A673 (cell line): ENCODE data around the gene FCHSD1. TPM values are rescaled to one million over a fixed set of nuclear protein-coding genes. Genes with fewer than 3 reads are reported as not detected.

Source experiments
- BruUV-seq: library from RNA; stranded (reverse); fragments of 400-500 nt; replicated peaks from 2 replicates; lab custom pipeline; 2021; lab: Mats Ljungman, UMichigan
- CTCF ChIA-PET: fragments of 300-600 bp; sonication (Branson Sonifier 250); formaldehyde crosslinking; loops from one replicate; lab custom pipeline; 2022; ENCODE audit warnings: antibody characterized with exemption; lab: Charles Lee
- POLR2A ChIA-PET: fragments of 300-600 bp; sonication (Branson Sonifier 250); formaldehyde crosslinking; loops from one replicate; lab custom pipeline; 2022; ENCODE audit warnings: antibody characterized with exemption; ENCODE audit not compliant: low non-redundant PET; lab: Charles Lee
- DNase-seq: peaks from one replicate; pipeline ENCODE4 v3.0.0-alpha.2; 2015; ENCODE audit warnings: low spot score
- H3K27ac ChIP-seq: fragments of 200-600 bp; sonication (generic); 2 replicates; pipeline ENCODE4 v1.5.1; 2016; ENCODE audit warnings: mixed run types, low read depth, mild to moderate bottlenecking, mixed read lengths, antibody characterized with exemption, low read length; ENCODE audit not compliant: poor library complexity, severe bottlenecking
- H3K27me3 ChIP-seq: fragments of 200-600 bp; sonication (generic); replicated peaks from 2 replicates; pipeline ENCODE4 v1.6.1; 2017; ENCODE audit warnings: mixed run types, low read depth, mild to moderate bottlenecking, mixed read lengths, antibody characterized with exemption, low read length; ENCODE audit not compliant: insufficient read depth, poor library complexity
- H3K36me3 ChIP-seq: fragments of 200-600 bp; sonication (generic); 2 replicates; pipeline ENCODE4 v1.6.1; 2016; ENCODE audit warnings: mixed run types, mild to moderate bottlenecking, mixed read lengths, antibody characterized with exemption, low read length; ENCODE audit not compliant: insufficient read depth, poor library complexity, severe bottlenecking
- H3K4me1 ChIP-seq: fragments of 200-600 bp; sonication (generic); 2 replicates; pipeline ENCODE4 v1.6.1; 2017; ENCODE audit warnings: mixed run types, mild to moderate bottlenecking, mixed read lengths, antibody characterized with exemption, low read length; ENCODE audit not compliant: insufficient read depth, poor library complexity, severe bottlenecking
- H3K4me3 ChIP-seq: fragments of 200-600 bp; sonication (generic); 2 replicates; pipeline ENCODE4 v1.5.1; 2016; ENCODE audit warnings: low read depth, mixed run types, mild to moderate bottlenecking, mixed read lengths, low read length; ENCODE audit not compliant: poor library complexity, severe bottlenecking
- H3K9me3 ChIP-seq: fragments of 200-600 bp; sonication (generic); 2 replicates; pipeline ENCODE4 v1.6.1; 2016; ENCODE audit warnings: mixed run types, low read depth, mild to moderate bottlenecking, mixed read lengths, antibody characterized with exemption, low read length; ENCODE audit not compliant: poor library complexity, severe bottlenecking
- EZH2 ChIP-seq: fragments of 200-600 bp; sonication (generic); IDR thresholded peaks from 2 replicates; pipeline ENCODE4 v1.6.1; 2017; ENCODE audit warnings: borderline replicate concordance, low read depth, mild to moderate bottlenecking, mixed read lengths, antibody characterized with exemption, low read length; ENCODE audit not compliant: poor library complexity, severe bottlenecking
- intact Hi-C: fragments of 100-400 bp; cut with micrococcal nuclease; formaldehyde crosslinking; loops from one replicate; pipeline ENCODE4 v1.10.0; 2022; ENCODE audit not compliant: unreplicated experiment
- total RNA-seq: library from RNA; stranded (reverse); gene quantifications from 2 replicates; pipeline ENCODE4 v1.2.3, GENCODE V29; 2021
- TF ChIP-seq, protein P1 (sequence below): fragments of 300-800, 200-600 bp; sonication (generic); conservative IDR thresholded peaks from 2 replicates; pipeline ENCODE4 v1.5.1; 2017; ENCODE audit warnings: low read depth, mild to moderate bottlenecking, antibody characterized with exemption, low read length, moderate library complexity, mixed read lengths

FCHSD1 gene
- total RNA-seq, 1 experiment from 2014 or later: 2.3 TPM

- intact Hi-C loops: no loop called here
- ChIA-PET CTCF (interaction anchor here (0.6 kb wide), 1 partner anchor 35 kb away, joined by 3 read pairs; no protein-coding TSS in a partner anchor), POLR2A (no interaction called here)
- no peak overlapping the region for H3K27ac ChIP-seq
- no peak for TF ChIP-seq EZH2
- TF ChIP-seq, protein P1, sequence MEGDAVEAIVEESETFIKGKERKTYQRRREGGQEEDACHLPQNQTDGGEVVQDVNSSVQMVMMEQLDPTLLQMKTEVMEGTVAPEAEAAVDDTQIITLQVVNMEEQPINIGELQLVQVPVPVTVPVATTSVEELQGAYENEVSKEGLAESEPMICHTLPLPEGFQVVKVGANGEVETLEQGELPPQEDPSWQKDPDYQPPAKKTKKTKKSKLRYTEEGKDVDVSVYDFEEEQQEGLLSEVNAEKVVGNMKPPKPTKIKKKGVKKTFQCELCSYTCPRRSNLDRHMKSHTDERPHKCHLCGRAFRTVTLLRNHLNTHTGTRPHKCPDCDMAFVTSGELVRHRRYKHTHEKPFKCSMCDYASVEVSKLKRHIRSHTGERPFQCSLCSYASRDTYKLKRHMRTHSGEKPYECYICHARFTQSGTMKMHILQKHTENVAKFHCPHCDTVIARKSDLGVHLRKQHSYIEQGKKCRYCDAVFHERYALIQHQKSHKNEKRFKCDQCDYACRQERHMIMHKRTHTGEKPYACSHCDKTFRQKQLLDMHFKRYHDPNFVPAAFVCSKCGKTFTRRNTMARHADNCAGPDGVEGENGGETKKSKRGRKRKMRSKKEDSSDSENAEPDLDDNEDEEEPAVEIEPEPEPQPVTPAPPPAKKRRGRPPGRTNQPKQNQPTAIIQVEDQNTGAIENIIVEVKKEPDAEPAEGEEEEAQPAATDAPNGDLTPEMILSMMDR: no peak
- BruUV-seq: no TSS peak
- H3K36me3 ChIP-seq: no peaks in the 10 kb centered on the region
- H3K27me3 ChIP-seq: no peaks in the 10 kb centered on the region
- no peaks in the 10 kb centered on the region for H3K4me1 ChIP-seq
- H3K9me3 ChIP-seq: no peaks in the 10 kb centered on the region
- DNase-seq: no peak
- H3K4me3 ChIP-seq: no peak overlapping the region
Observed at GRCh38 chr5:141657937-141658545, 6.8 kb upstream of the FCHSD1 start.

DNA sequence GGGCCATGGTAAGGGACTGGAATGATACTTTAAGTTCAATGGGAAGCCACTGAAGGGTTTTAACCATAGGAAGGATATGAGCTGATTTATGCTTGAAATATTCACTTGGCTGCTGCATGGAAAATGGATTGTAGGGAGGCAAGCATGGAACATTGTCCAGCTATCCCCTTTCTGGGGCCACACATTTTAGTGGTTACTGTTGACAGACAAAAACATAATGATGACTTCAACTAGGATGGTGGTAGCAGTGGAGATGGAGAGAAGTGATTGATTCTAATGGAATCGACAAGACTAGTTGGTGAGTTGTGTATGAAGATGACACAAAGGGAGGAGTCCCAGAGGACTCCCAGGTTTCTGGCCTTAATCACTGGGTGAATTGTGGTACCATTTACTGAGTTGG, 6.2 kb upstream of the FCHSD1 start:
- POLR2A ChIA-PET: no interaction called here
- Histone ChIP-seq H3K9me3 (no peaks in the 10 kb centered on the region), H3K27ac (no peak overlapping the region), H3K4me1 (no peaks in the 10 kb centered on the region), H3K36me3 (no peaks in the 10 kb centered on the region), H3K4me3 (no peak overlapping the region), H3K27me3 (no peaks in the 10 kb centered on the region)
- no peak for TF ChIP-seq EZH2
- TF ChIP-seq, protein P1: no peak
- BruUV-seq: no TSS peak
- CTCF ChIA-PET: interaction anchor here (0.6 kb wide), 1 partner anchor 36 kb away, joined by 3 read pairs; no protein-coding TSS in a partner anchor
- intact Hi-C loops: no loop called here
- no peak for DNase-seq

- ChIA-PET CTCF (no interaction called here), POLR2A (no interaction called here)
- Histone ChIP-seq H3K27me3 (no peaks in the 10 kb centered on the region), H3K4me3 (no peak overlapping the region), H3K9me3 (no peaks in the 10 kb centered on the region), H3K4me1 (no peaks in the 10 kb centered on the region), H3K36me3 (no peaks in the 10 kb centered on the region), H3K27ac (no peak overlapping the region)
- no TSS peak for BruUV-seq
- intact Hi-C loops: no loop called here
- TF ChIP-seq, protein P1: no peak
- TF ChIP-seq EZH2: no peak
- no peak for DNase-seq
Observed at GRCh38 chr5:141656396-141656795, 5.2 kb upstream of the FCHSD1 start.
